ENCODE results near the gene APOBEC3G.

GRCh38 chr22:39129746-39130145 is 52.7 kb downstream of the APOBEC3G start:
- TF ChIP-seq CTCF (IDR thresholded peaks at IDR 0.05; ENCODE audit: borderline replicate concordance, extremely low read depth, low read length, poor library complexity, severe bottlenecking) = no peak
- TF ChIP-seq EZH2 (IDR thresholded peaks at IDR 0.05; ENCODE audit: borderline replicate concordance, low read depth, low read length, severe bottlenecking) = no peak
